ENCODE measurements around the gene APBA2.

DNA sequence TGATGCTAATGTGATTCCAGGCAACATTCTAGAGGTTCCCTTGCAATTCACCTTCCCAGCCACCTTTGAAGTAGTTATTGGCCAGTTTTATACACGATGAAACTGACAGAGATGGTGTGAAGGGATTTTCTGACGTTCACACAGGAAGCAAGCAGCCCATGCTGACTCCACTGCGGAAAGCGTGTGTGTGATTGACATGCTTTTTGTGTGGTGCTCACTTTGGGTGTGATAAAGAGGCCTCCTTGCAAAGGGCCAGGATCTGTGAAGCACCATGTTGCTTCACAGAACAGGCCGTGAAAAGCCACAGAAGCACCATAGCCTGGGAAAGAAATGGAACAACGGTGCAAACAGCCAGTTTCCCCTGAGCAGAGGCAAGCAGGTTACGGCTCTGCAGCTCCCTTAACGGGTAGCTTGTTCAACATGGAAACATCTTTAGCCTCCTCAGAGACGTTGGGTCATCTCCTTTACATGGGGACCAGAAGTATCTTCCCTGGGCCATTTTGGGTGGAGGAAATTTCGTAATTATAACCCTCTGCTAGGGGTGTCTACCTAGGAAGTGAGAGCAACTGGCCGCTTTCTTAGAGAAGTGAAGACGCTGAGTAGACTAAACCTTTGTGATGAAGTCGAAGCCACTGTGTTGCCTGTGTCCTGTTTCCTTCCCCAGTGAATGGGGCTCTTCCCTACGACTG, 108.5 kb downstream of the APBA2 start:
- TF ChIP-seq REST (IDR thresholded peaks at IDR 0.05): no peak
- no peak for TF ChIP-seq POLR2A (IDR thresholded peaks at IDR 0.05; ENCODE audit: low read length)
- TF ChIP-seq, protein P1, sequence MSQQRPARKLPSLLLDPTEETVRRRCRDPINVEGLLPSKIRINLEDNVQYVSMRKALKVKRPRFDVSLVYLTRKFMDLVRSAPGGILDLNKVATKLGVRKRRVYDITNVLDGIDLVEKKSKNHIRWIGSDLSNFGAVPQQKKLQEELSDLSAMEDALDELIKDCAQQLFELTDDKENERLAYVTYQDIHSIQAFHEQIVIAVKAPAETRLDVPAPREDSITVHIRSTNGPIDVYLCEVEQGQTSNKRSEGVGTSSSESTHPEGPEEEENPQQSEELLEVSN (IDR thresholded peaks at IDR 0.05; ENCODE audit: borderline replicate concordance, low read depth): no peak
- no peak for TF ChIP-seq USF2 (IDR thresholded peaks at IDR 0.05)
- TF ChIP-seq MAFK (IDR thresholded peaks at IDR 0.05; ENCODE audit: partially characterized antibody): no peak
- TF ChIP-seq, protein P2, sequence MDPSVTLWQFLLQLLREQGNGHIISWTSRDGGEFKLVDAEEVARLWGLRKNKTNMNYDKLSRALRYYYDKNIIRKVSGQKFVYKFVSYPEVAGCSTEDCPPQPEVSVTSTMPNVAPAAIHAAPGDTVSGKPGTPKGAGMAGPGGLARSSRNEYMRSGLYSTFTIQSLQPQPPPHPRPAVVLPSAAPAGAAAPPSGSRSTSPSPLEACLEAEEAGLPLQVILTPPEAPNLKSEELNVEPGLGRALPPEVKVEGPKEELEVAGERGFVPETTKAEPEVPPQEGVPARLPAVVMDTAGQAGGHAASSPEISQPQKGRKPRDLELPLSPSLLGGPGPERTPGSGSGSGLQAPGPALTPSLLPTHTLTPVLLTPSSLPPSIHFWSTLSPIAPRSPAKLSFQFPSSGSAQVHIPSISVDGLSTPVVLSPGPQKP (IDR thresholded peaks at IDR 0.05; ENCODE audit: low read depth, low read length): no peak
- TF ChIP-seq, protein P3, sequence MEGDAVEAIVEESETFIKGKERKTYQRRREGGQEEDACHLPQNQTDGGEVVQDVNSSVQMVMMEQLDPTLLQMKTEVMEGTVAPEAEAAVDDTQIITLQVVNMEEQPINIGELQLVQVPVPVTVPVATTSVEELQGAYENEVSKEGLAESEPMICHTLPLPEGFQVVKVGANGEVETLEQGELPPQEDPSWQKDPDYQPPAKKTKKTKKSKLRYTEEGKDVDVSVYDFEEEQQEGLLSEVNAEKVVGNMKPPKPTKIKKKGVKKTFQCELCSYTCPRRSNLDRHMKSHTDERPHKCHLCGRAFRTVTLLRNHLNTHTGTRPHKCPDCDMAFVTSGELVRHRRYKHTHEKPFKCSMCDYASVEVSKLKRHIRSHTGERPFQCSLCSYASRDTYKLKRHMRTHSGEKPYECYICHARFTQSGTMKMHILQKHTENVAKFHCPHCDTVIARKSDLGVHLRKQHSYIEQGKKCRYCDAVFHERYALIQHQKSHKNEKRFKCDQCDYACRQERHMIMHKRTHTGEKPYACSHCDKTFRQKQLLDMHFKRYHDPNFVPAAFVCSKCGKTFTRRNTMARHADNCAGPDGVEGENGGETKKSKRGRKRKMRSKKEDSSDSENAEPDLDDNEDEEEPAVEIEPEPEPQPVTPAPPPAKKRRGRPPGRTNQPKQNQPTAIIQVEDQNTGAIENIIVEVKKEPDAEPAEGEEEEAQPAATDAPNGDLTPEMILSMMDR (IDR thresholded peaks at IDR 0.05): no peak
